ENCODE measurements around the gene FOCAD. TPM values are rescaled to one million over a fixed set of nuclear protein-coding genes. Genes with fewer than 3 reads are reported as not detected.

Gene FOCAD
- total RNA-seq, 1 experiment from 2014 or later = 82.1 TPM

GRCh38 chr9:20985851-20986600 lies 302.0 kb downstream of the FOCAD start:
- DNase-seq = peak; percentile 66
- H3K9me3 ChIP-seq = no peaks in the 10 kb centered on the region
- no peaks in the 10 kb centered on the region for H3K27me3 ChIP-seq
- H3K36me3 ChIP-seq = peaks cover 6% of the 10 kb centered on the region; the same call in 1 of the 2 replicates
- no peak overlapping the region for H3K4me3 ChIP-seq

GRCh38 chr9:20987521-20987920 lies 303.5 kb downstream of the FOCAD start:
- Histone ChIP-seq H3K4me3 (no peak overlapping the region), H3K36me3 (peaks cover 6% of the 10 kb centered on the region; the same call in 1 of the 2 replicates), H3K9me3 (no peaks in the 10 kb centered on the region), H3K27me3 (no peaks in the 10 kb centered on the region)
- DNase-seq = no peak

GRCh38 chr9:20988061-20988460 lies 304.0 kb downstream of the FOCAD start:
- no peaks in the 10 kb centered on the region for H3K9me3 ChIP-seq
- no peaks in the 10 kb centered on the region for H3K27me3 ChIP-seq
- no peak for DNase-seq
- no peak overlapping the region for H3K4me3 ChIP-seq
- peaks cover 6% of the 10 kb centered on the region; the same call in 1 of the 2 replicates for H3K36me3 ChIP-seq

GRCh38 chr9:20988671-20989315 lies 304.7 kb downstream of the FOCAD start:
- Histone ChIP-seq H3K27me3 (no peaks in the 10 kb centered on the region), H3K36me3 (peaks cover 6% of the 10 kb centered on the region; the same call in 1 of the 2 replicates), H3K9me3 (no peaks in the 10 kb centered on the region), H3K4me3 (no peak overlapping the region)
- no peak for DNase-seq

- Histone ChIP-seq H3K9me3 (no peaks in the 10 kb centered on the region), H3K4me3 (no peak overlapping the region), H3K36me3 (peaks cover 6% of the 10 kb centered on the region; the same call in 1 of the 2 replicates), H3K27me3 (no peaks in the 10 kb centered on the region)
- DNase-seq = peak; percentile 43
These were observed 305.9 kb downstream of the FOCAD start for GRCh38 chr9:20989923-20990341.

GRCh38 chr9:20990867-20991266 lies 306.8 kb downstream of the FOCAD start:
- DNase-seq = no peak
- H3K36me3 ChIP-seq = peaks cover 6% of the 10 kb centered on the region; the same call in 1 of the 2 replicates
- H3K4me3 ChIP-seq = no peak overlapping the region
- no peaks in the 10 kb centered on the region for H3K27me3 ChIP-seq
- H3K9me3 ChIP-seq = no peaks in the 10 kb centered on the region

- DNase-seq = no peak
These were observed 310.4 kb downstream of the FOCAD start for GRCh38 chr9:20994486-20994885.

GRCh38 chr9:20995616-20996015 lies 311.6 kb downstream of the FOCAD start:
- Histone ChIP-seq H3K9me3 (peaks cover 8% of the 10 kb centered on the region), H3K27me3 (no peaks in the 10 kb centered on the region), H3K4me3 (no peak overlapping the region), H3K36me3 (no peaks in the 10 kb centered on the region; the same call in 1 of the 2 replicates)
- DNase-seq = no peak

More at GRCh38 chr9:20994486-20994885, 310.4 kb downstream of the FOCAD start:
- Histone ChIP-seq H3K9me3 (no peaks in the 10 kb centered on the region), H3K27me3 (no peaks in the 10 kb centered on the region), H3K36me3 (peaks cover 6% of the 10 kb centered on the region; the same call in 1 of the 2 replicates), H3K4me3 (no peak overlapping the region)

GRCh38 chr9:20996809-20997208 lies 312.8 kb downstream of the FOCAD start:
- Histone ChIP-seq H3K27me3 (no peaks in the 10 kb centered on the region), H3K9me3 (peaks cover 19% of the 10 kb centered on the region), H3K4me3 (no peak overlapping the region), H3K36me3 (no peaks in the 10 kb centered on the region; the same call in 1 of the 2 replicates)
- no peak for DNase-seq

GRCh38 chr9:20997503-20998076 lies 313.5 kb downstream of the FOCAD start:
- Histone ChIP-seq H3K9me3 (peaks cover 19% of the 10 kb centered on the region), H3K27me3 (no peaks in the 10 kb centered on the region), H3K4me3 (no peak overlapping the region), H3K36me3 (no peaks in the 10 kb centered on the region; the same call in 1 of the 2 replicates)
- no peak for DNase-seq

GRCh38 chr9:21001581-21001980 lies 317.5 kb downstream of the FOCAD start:
- Histone ChIP-seq H3K36me3 (no peaks in the 10 kb centered on the region; the same call in 1 of the 2 replicates), H3K4me3 (no peak overlapping the region), H3K27me3 (no peaks in the 10 kb centered on the region), H3K9me3 (peaks cover 19% of the 10 kb centered on the region)
- no peak for DNase-seq

GRCh38 chr9:21002040-21002439 lies 318.0 kb downstream of the FOCAD start:
- peaks cover 19% of the 10 kb centered on the region for H3K9me3 ChIP-seq
- DNase-seq = no peak
- no peaks in the 10 kb centered on the region for H3K27me3 ChIP-seq
- no peak overlapping the region for H3K4me3 ChIP-seq
- no peaks in the 10 kb centered on the region; the same call in 1 of the 2 replicates for H3K36me3 ChIP-seq

GRCh38 chr9:21015129-21015815 lies 331.2 kb downstream of the FOCAD start:
- Histone ChIP-seq H3K4me3 (no peak overlapping the region), H3K9me3 (peaks cover 2% of the 10 kb centered on the region; the same call in 1 of the 2 replicates), H3K27me3 (no peaks in the 10 kb centered on the region), H3K36me3 (peaks cover 3% of the 10 kb centered on the region; the same call in 1 of the 2 replicates)
- DNase-seq = no peak

- no peak overlapping the region for H3K4me3 ChIP-seq
- H3K9me3 ChIP-seq = peaks cover 2% of the 10 kb centered on the region; the same call in 1 of the 2 replicates
- no peaks in the 10 kb centered on the region for H3K27me3 ChIP-seq
- DNase-seq = no peak
- H3K36me3 ChIP-seq = peaks cover 3% of the 10 kb centered on the region; the same call in 1 of the 2 replicates
These were observed 331.9 kb downstream of the FOCAD start for GRCh38 chr9:21015995-21016394.

- no peak overlapping the region for H3K4me3 ChIP-seq
- peaks cover 2% of the 10 kb centered on the region; the same call in 1 of the 2 replicates for H3K9me3 ChIP-seq
- peaks cover 3% of the 10 kb centered on the region; the same call in 1 of the 2 replicates for H3K36me3 ChIP-seq
- no peaks in the 10 kb centered on the region for H3K27me3 ChIP-seq
- DNase-seq = peak; percentile 96
These were observed 332.8 kb downstream of the FOCAD start for GRCh38 chr9:21016701-21017491.

GRCh38 chr9:21018177-21018576 lies 334.1 kb downstream of the FOCAD start:
- Histone ChIP-seq H3K36me3 (peaks cover 3% of the 10 kb centered on the region; the same call in 1 of the 2 replicates), H3K27me3 (no peaks in the 10 kb centered on the region), H3K4me3 (no peak overlapping the region), H3K9me3 (peaks cover 2% of the 10 kb centered on the region; the same call in 1 of the 2 replicates)
- no peak for DNase-seq
